HG03060 (cell line): ENCODE data around the gene B2M.
"Not testable (repeated sequence)": the region's sequence is repeated elsewhere in the genome, so short reads cannot be mapped to it uniquely, and the experiment has no call there.

Experiments used
- ATAC-seq: cut with Tn5 transposase; IDR thresholded peaks from one replicate; pipeline ENCODE4 v1.9.1; 2021; ENCODE audit warnings: low read depth, moderate number of reproducible peaks; ENCODE audit not compliant: unreplicated experiment

Gene B2M

DNA sequence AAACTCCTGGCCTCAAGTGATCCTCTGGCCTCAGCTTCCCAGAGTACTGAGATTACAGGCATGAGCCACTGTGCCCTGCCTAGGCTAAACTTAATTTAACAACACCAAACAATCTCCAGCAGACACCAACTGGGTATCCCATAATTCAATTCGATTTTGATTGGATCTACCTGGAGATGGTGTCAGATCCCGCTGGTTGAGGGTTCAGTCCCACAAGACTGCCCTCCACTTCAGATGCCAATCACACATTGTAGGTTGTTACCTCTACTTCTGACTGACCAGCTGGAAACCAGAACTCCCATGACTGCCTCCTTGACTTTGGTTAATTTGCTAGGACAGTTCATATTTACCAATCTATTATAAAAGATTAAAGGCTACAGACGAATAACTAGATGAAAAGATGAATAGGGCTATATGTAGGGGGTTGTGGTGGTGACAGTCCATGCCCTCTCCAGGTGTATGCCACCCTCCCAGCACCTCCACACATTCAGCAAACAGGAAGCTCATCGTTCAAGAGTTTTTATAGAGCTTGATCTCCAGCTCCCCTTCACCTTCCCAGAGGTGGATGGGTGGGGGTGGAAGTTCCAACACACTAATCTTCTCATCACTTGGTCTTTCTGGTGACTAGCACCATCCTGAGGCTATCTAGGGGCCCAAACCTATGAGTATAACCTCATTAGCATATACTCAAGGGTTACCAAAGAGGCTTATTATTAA, 9.3 kb downstream of the B2M start:
- no peak for ATAC-seq

- no peak for ATAC-seq
These were observed 10.7 kb downstream of the B2M start for GRCh38 chr15:44722011-44722410.

DNA sequence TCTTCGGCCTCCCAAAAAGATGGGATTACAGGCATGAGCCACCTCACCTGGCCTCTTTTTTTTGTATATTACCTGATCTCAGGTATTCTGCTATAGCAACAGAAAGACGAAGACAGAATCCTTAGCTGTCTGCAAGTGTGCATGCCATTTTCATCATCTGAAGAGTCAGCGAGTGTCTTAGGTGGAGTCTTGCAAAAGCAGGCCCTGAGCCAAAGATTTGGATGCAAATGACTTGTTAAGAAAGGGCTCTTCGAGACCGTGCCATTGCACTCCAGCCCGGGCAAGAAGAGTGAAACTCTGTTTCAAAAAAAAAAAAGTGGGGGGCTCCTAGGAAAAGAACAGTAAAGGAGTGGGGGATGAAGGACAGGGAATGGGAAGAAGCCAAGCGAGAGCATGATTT, 14.8 kb downstream of the B2M start:
- no peak for ATAC-seq

GRCh38 chr15:44726568-44727484, 15.5 kb downstream of the B2M start:
- peak; percentile 27 for ATAC-seq

DNA sequence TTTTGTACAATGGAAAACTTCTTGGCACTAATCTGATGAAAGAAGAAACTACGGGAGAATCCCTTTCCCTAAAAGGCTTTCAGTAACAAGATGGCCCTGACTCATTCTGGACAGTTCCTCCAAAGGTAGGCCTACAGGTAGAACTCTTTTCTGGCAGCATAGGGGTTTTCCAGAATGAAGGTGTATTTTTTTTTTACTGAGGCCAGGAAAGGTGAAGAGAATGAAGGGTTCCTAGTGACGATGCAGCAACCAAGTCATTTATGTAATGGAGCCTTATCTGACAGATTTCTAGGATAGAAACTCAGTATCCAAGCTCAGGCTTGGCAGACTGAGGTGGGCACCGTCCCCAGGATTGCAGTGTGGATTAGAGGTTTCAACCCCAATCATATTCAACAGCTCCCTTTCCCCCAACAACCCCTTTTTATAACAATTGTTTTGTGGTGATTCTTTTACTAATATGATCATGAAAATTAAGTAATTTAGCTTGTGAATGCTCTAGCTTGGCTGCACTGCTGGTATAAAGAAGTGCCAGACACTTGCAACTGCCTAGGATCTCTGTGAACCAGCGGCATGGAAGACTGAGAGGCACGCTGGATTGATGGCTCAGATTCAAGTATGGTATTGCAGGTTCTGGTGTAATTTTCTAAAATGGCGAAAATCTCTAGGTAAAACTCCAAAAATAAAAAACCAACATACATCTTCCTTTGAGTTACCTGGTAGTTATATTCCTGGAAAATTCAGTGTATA, 16.3 kb downstream of the B2M start:
- ATAC-seq, result no peak

DNA sequence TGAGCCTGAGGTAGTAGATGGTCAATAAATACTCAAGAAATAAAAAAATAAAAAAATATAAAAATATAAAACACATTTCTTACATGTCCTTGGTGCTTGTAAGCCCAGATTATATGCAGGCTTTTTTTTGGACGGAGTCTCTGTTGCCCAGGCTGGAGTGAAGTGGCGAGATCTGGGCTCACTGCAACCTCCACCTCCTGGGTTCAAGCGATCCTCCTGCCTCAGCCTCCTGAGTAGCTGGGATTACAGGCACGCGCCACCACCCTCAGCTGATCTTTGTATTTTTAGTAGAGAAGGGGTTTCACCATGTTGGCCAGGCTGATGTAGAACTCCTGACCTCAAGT, 16.9 kb downstream of the B2M start:
- not testable (repeated sequence) for ATAC-seq

- peak; percentile 48 for ATAC-seq
These were observed 17.5 kb downstream of the B2M start for GRCh38 chr15:44728576-44729407.

GRCh38 chr15:44729408-44730127, 18.3 kb downstream of the B2M start:
- ATAC-seq, result no peak

GRCh38 chr15:44734839-44735481, 23.6 kb downstream of the B2M start:
- no peak for ATAC-seq

GRCh38 chr15:44735482-44736180, 24.3 kb downstream of the B2M start:
- no peak for ATAC-seq

DNA sequence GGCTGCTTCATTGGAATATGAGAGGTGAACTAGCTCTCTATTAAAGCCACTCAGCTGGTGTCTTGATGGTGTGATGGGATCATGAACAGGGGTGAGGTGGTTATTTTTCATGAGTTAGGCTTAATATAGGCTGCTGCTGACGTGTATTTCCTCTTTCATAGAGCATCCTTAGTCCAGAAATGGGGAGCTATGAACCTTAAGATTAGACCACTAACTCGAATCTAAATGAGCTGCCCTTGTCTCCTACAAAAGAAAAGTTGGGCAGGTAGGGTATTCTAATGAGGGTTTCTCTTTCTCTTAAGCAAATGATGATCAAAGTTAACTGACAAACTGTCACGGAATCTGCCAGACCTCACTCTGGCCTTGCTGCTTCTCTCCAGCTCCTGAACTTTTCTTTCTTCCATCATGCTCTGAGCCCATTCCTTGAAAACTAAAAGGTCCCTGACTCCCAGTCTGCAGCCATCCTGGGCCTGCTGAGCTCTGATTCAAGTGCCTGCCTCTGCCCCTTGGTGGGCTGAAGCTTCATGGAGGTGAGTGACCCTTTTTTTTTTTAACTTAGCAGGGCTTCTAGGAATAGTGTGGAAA, 25.0 kb downstream of the B2M start, which contains the start of gene TRIM69:
TRIM69 (plus strand) TSS at position 348 of the 585 bp plus-strand sequence; CDS start at position 525, 177 bp downstream.
- no peak for ATAC-seq

DNA sequence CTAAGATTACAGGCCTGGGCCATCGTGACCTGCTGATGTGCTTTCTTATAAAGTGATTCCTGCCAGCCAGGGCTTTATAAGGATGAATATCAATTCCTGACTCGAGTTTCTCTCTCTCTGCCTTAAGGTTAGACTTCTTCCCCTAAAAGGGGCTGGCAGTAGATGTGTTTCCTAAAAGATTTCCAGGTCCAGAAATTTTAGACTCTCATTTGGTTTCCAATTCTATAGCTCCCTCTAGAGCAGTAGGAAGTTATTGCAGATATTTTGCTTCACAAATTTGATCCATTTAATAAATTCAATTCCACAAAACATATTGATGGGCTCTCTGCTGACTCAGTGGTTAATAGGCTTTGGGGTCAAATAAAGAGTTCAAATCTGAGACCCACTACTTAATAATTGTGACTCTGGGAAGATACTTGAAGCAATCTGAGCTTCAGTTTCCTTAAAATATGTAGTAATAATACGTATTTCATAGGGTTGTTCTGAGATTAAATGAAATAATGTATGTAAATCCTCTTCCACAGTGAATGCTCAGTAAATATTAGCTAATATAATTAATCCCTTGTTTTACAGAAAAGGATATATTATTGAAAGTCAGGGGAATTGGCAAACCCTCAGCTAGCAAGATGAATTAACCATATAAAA, 27.1 kb downstream of the B2M start:
- no peak for ATAC-seq

GRCh38 chr15:44739222-44739847, 28.0 kb downstream of the B2M start:
- ATAC-seq, result not testable (repeated sequence)

GRCh38 chr15:44743454-44743853, 32.1 kb downstream of the B2M start:
- ATAC-seq, result not testable (repeated sequence)

DNA sequence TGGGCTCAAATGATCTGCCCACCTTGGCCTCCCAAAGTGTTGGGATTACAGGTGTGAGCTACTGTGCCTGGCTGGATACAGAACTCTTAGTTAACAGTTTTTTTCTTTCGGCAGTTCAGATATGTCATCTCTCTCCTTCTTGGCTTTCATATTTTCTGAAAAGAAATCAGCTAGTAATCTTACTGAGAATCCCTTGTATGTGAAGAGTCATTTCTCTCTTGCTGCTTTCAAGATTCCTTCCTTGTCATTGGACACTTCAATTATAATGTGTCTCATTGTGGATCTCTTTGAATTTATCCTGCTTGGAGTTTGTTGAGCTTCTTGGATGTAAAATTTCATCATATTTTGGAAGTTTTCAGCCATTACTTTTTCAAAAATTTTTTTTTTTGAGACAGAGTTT, 42.0 kb downstream of the B2M start:
- ATAC-seq, result no peak

DNA sequence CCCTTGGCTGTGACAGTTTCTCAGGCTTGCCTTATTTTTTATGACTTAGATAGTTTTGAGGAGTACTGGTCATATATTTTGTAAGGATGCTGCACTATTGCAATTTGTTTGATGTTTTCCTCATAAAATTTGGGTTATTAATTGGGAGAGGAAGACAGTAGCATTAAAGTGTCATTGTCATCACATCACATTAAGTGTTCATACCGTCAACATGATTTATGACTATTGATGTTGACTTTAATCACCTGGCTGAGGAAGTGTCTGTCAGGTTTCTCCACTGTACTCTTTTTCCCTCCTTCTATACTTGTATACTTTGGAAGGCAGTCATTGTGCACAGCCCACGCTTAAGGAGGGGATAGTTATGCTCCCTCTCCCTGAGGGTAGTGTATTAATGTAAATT, 51.9 kb downstream of the B2M start:
- no peak for ATAC-seq

DNA sequence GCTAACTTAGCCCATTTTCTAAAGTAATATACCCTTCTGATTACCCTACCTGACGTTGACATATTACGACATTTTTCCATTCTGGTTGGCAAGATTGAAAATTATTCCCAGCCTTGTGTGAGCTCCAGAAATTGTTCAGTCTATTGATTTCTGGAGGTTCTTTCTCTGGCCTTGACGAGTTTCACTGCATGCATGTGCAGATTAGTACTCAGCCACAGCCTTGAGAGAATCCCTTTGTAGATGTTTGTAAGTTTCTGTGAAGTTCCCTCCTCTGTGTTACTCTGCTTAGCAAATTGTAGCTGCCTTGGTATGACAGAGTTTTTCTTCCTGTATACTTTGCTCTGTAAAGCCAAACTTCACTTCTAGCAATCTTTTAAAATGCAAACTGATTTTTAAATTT, 52.5 kb downstream of the B2M start:
- ATAC-seq, result no peak
